HCT116 (cell line): Measurements from ENCODE around the gene CCNL2.

Experiments
- EZH2 ChIP-seq: fragments of 200-600 bp; sonication (generic); IDR thresholded peaks from 2 replicates; pipeline ENCODE4 v1.6.1; 2017; ENCODE audit warnings: antibody characterized with exemption, mixed run types
- FOSL1 ChIP-seq: IDR thresholded peaks from 2 replicates; pipeline ENCODE4 v1.6.1; 2012; ENCODE audit warnings: low read depth
- POLR2A ChIP-seq: IDR thresholded peaks from 2 replicates; pipeline ENCODE4 v1.7.0; 2011; ENCODE audit warnings: borderline replicate concordance; ENCODE audit not compliant: insufficient read depth, insufficient read length; ENCODE audit errors: extremely low read depth
- TF ChIP-seq, protein P1 (sequence below), 3 experiments: fragments of 200-600 bp in 1 of 3; sonication (generic) in 1 of 3; IDR thresholded peaks in 2 of 3; conservative IDR thresholded peaks in 1 of 3; 2 replicates each; pipeline ENCODE4 v1.5.1; 2012 to 2017; ENCODE audit warnings: low read depth in 2 of 3, low read length in 2 of 3, antibody characterized with exemption in 1 of 3, borderline replicate concordance in 1 of 3, control low read depth in 1 of 3, mild to moderate bottlenecking in 1 of 3, mixed read lengths in 1 of 3, mixed run types in 1 of 3, moderate library complexity in 1 of 3; ENCODE audit not compliant: insufficient read depth in 1 of 3
- TF ChIP-seq, protein P2 (sequence below): IDR thresholded peaks from 2 replicates; pipeline ENCODE4 v1.6.1; 2012

DNA sequence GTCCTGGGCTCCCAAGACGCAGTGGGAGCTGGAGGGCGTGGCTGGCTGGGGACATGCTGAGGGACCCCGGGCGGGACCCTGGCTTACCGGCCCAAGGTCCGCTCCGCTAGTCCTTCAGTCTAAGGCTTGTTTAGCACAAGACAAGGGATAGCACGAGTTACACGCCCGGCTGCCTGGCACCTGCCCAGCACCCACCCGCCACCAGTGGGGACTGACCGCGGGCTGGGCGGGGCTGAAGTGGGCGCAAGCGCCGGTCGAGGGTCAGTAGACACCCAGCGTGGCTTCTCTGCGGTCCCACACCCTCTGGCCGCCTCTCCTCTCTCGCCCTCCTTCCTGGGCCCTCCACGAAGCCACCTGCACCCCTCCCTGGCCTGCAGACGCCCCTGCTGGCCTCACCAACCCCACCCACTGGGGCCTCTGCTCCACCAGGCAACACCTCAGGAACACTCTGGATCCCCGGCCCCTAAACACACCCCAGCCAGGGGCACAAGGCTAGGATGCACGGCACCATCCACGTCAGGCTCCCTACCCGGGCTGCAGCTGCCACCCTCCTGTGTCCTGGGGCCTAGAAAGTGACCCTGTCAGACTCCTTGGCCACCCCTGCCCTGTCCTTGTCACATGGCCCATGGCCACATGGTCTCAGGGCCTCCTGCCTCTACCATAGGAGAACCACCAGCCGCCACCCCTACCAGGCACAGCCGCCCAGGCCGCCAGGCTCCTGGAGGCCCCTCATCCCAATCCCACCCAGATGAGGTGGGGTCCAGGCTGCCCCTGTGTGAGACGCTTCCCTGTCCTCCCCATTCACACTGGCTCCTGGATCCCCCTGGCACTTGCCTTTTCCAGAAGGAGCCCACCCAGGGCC is 62.0 kb downstream of the CCNL2 start:
- TF ChIP-seq, protein P1, sequence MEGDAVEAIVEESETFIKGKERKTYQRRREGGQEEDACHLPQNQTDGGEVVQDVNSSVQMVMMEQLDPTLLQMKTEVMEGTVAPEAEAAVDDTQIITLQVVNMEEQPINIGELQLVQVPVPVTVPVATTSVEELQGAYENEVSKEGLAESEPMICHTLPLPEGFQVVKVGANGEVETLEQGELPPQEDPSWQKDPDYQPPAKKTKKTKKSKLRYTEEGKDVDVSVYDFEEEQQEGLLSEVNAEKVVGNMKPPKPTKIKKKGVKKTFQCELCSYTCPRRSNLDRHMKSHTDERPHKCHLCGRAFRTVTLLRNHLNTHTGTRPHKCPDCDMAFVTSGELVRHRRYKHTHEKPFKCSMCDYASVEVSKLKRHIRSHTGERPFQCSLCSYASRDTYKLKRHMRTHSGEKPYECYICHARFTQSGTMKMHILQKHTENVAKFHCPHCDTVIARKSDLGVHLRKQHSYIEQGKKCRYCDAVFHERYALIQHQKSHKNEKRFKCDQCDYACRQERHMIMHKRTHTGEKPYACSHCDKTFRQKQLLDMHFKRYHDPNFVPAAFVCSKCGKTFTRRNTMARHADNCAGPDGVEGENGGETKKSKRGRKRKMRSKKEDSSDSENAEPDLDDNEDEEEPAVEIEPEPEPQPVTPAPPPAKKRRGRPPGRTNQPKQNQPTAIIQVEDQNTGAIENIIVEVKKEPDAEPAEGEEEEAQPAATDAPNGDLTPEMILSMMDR (IDR thresholded peaks at IDR 0.05 in 2 of 3, conservative IDR thresholded peaks at IDR 0.05 in 1 of 3; ENCODE audit: borderline replicate concordance in 1 of 3, insufficient read depth in 1 of 3, low read depth in 2 of 3, low read length in 2 of 3): no peak
- TF ChIP-seq POLR2A: no peak
- TF ChIP-seq, protein P2, sequence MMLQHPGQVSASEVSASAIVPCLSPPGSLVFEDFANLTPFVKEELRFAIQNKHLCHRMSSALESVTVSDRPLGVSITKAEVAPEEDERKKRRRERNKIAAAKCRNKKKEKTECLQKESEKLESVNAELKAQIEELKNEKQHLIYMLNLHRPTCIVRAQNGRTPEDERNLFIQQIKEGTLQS: no peak
- TF ChIP-seq EZH2: no peak
- no peak for TF ChIP-seq FOSL1
